Mesodermal cell (in vitro differentiated cells): ENCODE measurements around the gene PPARGC1A.

ENCODE experiments used
- H3K27ac ChIP-seq: 2 replicates; pipeline ENCODE4 v1.7.0; 2013; ENCODE audit warnings: mild to moderate bottlenecking, low read depth, low read length, moderate library complexity; ENCODE audit not compliant: severe bottlenecking
- H3K36me3 ChIP-seq: 2 replicates; pipeline ENCODE4 v1.7.1; 2013; ENCODE audit warnings: mild to moderate bottlenecking, low read length, moderate library complexity; ENCODE audit not compliant: control insufficient read depth, insufficient read depth
- H3K4me1 ChIP-seq: one replicate; pipeline ENCODE4 v1.7.1; 2013; ENCODE audit warnings: mild to moderate bottlenecking, low read length; ENCODE audit not compliant: insufficient read depth, control insufficient read depth, poor library complexity, severe bottlenecking
- H3K4me3 ChIP-seq: 2 replicates; pipeline ENCODE4 v1.7.0; 2013; ENCODE audit warnings: low read length, control low read depth, mild to moderate bottlenecking; ENCODE audit not compliant: insufficient read depth, poor library complexity, severe bottlenecking; ENCODE audit errors: extremely low read depth
- H3K9me3 ChIP-seq: 2 replicates; pipeline ENCODE4 v1.7.1; 2013; ENCODE audit warnings: mild to moderate bottlenecking, low read length, moderate library complexity; ENCODE audit not compliant: control insufficient read depth
- WGBS, 2 experiments: methylation state at CpG; one replicate each; pipeline ENCODE4 v1.1.5; 2013; ENCODE audit warnings: missing lambda C conversion rate in 2 of 2; ENCODE audit not compliant: insufficient coverage in 2 of 2; 5-methylcytosine and 5-hydroxymethylcytosine counted together

The PPARGC1A gene

DNA sequence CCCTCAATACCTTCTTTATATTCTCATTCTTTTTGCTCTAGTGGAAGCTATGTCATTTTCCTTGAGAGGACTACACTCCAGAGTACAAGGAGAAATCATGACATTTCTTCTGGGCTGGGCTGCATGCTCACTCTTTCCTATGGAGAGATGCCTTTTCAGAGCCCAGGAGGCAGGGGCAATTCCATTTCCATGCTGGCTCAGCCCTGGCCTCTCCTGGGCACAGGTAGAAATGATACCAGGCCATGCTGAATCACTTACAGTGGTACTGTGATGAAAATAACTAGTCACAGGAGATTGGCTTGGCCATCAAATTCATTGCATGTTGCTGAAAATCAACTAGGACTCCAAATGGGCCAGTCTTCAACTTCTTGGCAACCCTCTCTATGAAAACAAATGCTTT, 34.0 kb upstream of the PPARGC1A start:
- no peak overlapping the region for H3K4me3 ChIP-seq
- H3K36me3 ChIP-seq: no peaks in the 10 kb centered on the region
- H3K4me1 ChIP-seq: peaks cover 3% of the 10 kb centered on the region
- H3K27ac ChIP-seq: no peak overlapping the region
- no peaks in the 10 kb centered on the region for H3K9me3 ChIP-seq

DNA sequence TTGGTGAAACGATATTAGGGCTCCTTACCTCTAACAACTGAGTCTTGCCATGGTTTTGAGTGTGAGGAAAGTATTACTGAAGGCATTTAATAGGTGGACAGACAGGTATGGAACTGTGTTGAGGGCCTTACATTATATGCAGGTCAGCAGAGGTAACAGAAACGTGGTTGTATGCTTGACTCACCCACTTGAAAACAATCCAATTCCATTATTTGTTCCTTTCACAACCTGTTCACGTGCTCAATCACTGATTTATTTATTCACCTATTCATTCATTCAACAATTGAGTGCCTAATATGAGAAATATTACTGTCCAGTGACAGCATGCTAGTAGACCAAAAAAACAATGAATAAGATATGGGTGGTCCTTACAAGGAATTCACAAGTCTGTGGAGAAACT, 33.3 kb upstream of the PPARGC1A start:
- H3K9me3 ChIP-seq: no peaks in the 10 kb centered on the region
- 80 to 100% methylated on average over 1 of the region's 3 CpGs for WGBS, 2 experiments
- no peak overlapping the region for H3K4me3 ChIP-seq
- H3K4me1 ChIP-seq: peaks cover 3% of the 10 kb centered on the region
- no peak overlapping the region for H3K27ac ChIP-seq
- no peaks in the 10 kb centered on the region for H3K36me3 ChIP-seq

DNA sequence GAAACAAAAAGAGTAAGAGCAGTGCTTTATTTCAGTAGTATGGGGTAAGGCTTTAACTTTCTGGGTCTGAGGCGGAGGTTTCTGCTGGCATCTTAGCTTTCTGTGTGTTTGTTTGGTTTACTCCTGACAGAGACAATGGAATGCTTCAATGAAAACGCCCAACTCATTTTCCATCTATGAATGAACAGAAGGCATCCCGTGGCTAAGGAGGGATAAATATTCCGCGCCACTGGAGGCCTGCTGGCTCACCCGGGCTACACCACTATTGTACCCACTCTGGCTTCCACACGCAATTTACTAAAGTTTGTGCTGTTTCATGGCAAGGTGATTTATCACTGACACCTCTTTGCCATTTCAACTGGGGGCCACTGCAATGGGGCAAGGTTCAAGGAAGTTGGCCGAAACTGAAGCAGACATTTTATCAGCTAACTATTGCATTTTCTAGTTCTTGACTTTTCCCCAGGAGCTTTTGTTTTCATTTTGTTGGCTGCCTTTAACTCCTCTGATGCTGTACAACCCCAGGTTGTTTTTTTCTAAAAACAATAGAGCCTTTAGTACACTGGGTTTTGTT, 32.8 kb upstream of the PPARGC1A start:
- Histone ChIP-seq H3K36me3 (no peaks in the 10 kb centered on the region), H3K4me1 (peaks cover 3% of the 10 kb centered on the region), H3K27ac (no peak overlapping the region), H3K4me3 (no peak overlapping the region), H3K9me3 (no peaks in the 10 kb centered on the region)
- WGBS, 2 experiments: 91 to 92% methylated on average over 4 to 5 of the region's 8 CpGs

DNA sequence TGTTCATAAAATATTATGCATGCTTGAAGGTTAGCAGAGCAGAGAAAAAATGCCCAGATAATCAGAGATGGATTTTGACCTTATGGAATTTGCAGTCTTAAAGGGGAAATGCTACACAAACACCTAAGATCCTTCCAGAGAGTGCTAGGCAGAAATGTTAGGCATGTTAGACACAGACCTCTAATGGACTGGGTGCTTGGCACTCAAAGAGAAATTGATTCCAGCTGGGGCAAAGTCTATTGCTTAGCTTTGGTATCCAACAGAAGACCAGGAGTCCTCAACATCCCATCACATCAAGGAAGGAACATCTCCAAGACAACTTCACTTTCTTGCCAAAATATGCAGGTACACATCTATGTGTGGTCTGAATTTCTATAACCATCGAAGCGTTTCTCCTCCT, 32.2 kb upstream of the PPARGC1A start:
- Histone ChIP-seq H3K9me3 (no peaks in the 10 kb centered on the region), H3K27ac (no peak overlapping the region), H3K4me3 (no peak overlapping the region), H3K36me3 (no peaks in the 10 kb centered on the region), H3K4me1 (peaks cover 3% of the 10 kb centered on the region)
- 100% methylated on average over 2 of the region's 2 CpGs; no CpG with 5 or more reads in 1 of the 2 experiments for WGBS, 2 experiments

DNA sequence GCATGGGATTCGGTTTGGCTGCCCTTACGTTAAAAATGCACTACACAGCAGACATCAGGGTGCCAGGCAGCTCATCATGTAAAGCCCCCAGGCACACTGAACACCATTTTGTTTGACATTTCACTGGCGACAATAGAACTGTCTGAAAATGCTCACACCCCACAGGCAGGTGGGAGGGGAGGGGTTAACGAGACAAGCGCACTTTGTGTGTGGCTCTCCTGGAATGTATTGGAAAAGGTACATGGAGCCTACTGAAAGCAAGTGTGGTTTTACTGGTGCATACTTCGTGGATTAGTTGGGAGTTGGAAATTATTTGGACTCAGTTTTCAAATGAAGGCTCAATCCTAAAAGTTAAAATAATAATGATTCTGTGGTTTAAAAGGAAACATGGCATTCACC, 31.6 kb upstream of the PPARGC1A start:
- Histone ChIP-seq H3K27ac (no peak overlapping the region), H3K36me3 (no peaks in the 10 kb centered on the region), H3K4me1 (peaks cover 3% of the 10 kb centered on the region), H3K9me3 (no peaks in the 10 kb centered on the region), H3K4me3 (no peak overlapping the region)
- 87 to 90% methylated on average over 4 to 5 of the region's 6 CpGs for WGBS, 2 experiments

DNA sequence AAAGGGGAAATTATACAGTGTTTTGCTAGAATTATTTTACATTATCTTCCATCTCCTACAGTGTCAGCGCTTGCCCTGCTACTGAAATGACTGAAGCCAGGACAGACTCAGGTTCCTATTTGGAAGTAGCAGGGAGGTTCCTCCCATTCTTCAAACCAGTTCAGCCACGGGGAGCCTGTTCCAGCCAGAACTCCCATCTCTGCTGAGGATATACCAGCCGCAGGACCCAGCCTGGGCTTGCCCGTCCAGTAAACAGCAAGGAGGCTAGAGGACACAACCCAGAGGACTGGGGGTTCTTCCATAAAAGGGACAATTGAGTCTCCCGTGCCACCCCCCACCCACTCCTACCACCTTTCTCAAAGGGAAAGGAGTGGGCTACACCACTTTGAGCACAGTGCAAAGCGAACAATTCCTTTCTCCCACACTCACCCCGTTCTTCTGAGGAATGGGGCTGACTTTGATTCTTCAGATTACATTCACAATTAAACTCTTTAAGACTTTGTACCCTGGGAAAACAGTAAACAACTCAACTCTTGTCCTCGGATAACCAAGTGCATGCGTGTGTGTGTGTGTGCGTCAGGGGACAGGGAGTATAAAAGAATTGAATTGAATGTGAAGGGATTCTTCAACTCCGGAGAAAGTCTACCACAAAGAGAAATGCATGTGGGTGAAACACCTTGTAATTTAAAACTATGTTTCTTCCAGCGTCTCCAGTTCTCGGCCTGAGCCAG, 31.0 kb upstream of the PPARGC1A start:
- no peaks in the 10 kb centered on the region for H3K9me3 ChIP-seq
- H3K36me3 ChIP-seq: no peaks in the 10 kb centered on the region
- no peak overlapping the region for H3K4me3 ChIP-seq
- peaks cover 3% of the 10 kb centered on the region for H3K4me1 ChIP-seq
- H3K27ac ChIP-seq: no peak overlapping the region
- WGBS, 2 experiments: 85 to 90% methylated on average over 9 to 10 of the region's 13 CpGs

DNA sequence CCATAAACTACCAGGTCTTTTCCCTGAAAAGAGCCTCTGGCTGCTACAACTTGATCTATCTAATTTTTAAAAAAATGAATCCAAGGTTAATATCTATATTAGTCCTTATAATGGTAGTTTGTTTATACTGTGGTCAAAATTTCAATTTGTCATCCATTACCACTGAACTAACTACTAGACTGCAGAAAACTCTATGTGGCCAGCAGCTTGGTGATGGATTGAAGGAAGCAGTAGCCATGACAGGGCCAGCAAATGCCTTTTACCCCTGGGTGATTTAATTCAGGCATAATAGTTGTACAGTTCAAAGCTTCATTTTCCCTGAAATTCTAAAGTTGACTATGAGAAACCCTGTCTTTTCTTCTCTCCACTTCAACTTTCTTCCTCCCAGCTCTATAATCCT, 30.4 kb upstream of the PPARGC1A start:
- no peak overlapping the region for H3K4me3 ChIP-seq
- no peaks in the 10 kb centered on the region for H3K9me3 ChIP-seq
- H3K36me3 ChIP-seq: no peaks in the 10 kb centered on the region
- no peak overlapping the region for H3K27ac ChIP-seq
- peaks cover 3% of the 10 kb centered on the region for H3K4me1 ChIP-seq

DNA sequence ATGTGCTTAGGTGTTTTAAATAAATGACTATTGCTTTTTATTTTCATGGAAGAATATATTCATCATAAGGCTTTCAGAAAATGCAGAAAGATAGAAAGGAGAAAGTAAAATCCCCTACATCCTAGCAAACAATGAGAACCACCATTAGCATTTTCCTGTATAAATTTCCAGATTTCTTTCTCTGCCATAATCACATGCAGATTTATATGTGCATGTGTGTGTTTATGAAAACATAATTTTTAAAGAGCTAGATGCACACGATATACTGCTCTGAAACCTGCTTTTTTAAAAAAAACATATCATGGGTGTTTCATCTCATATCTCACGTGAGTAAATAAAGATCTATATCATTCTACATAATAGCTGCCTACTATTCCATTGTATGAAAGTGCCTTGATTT, 26.4 kb upstream of the PPARGC1A start:
- no CpG with 5 or more reads among the region's 2 CpGs for WGBS, 2 experiments
- no peak overlapping the region for H3K27ac ChIP-seq
- no peaks in the 10 kb centered on the region for H3K9me3 ChIP-seq
- no peaks in the 10 kb centered on the region for H3K36me3 ChIP-seq
- peaks cover 3% of the 10 kb centered on the region for H3K4me1 ChIP-seq
- H3K4me3 ChIP-seq: no peak overlapping the region

DNA sequence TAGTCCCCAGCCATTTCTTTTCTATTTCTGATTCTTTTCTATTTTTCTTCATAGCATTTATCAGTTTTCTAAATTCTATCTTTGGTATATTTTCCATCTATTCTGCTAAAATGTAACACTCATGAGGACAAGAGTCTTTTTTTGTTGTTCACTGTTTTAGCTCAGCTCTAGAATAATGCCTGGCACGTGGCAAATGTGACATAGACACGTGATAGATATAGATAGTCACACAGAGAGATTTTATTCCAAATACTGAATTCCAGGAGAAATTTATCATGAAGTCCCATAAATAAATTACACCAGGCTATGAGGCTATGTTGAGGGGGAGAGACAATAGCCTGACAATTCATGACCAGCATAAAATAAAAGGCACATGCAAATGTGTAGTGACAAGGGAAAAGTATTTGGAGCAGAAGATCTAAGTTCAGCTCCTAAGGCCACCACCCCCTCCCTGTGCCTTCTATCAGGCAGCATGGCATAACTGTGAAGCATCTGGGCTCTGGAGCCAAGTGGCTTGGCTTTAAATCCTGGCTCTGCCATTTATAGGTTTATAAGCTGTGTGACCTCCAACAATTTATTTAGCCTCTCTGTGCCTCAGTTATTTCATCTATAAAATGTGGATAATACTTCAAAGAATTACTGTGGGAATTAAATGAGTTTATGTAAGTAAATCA, 25.7 kb upstream of the PPARGC1A start:
- H3K4me3 ChIP-seq: no peak overlapping the region
- no peaks in the 10 kb centered on the region for H3K36me3 ChIP-seq
- WGBS, 2 experiments: no CpG with 5 or more reads among the region's 2 CpGs
- H3K27ac ChIP-seq: no peak overlapping the region
- peaks cover under 1% of the 10 kb centered on the region for H3K4me1 ChIP-seq
- H3K9me3 ChIP-seq: no peaks in the 10 kb centered on the region

DNA sequence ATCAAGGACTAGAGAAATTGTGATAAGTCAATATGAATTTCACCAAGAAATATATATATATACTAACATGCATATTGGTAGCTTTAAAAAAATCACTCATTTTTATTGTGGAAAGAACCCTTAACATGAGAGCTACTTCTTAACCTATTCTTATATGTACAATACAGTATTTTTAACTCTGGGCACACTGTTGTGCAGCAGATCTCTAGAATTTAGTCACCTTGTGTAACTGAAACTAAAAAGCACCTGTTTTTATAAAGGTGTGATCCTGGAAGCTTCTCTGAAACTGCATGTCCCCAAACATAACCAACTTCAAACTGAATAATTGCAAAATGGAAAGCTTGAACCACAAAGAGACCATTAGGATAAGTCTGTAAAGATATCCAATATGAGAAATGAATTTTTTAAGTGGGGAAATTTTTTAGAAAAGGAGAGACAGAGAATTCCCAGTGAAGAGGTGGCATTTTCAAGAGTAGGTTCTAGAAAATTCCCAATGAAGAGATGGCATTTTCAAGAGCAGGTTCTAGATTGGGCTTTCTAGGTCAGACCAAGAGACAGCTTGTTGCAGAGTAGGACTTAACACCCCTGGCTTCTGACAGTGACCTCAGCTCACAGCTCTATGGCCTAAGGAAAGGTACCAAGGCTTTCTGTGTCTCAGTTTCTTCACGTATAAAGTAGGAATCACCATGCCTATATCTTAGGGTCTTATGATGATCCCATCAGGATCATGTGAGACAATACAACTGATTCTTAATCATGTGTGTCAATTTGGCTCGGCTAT, 22.0 kb upstream of the PPARGC1A start:
- Histone ChIP-seq H3K36me3 (no peaks in the 10 kb centered on the region), H3K4me1 (no peaks in the 10 kb centered on the region), H3K4me3 (no peak overlapping the region), H3K27ac (no peak overlapping the region), H3K9me3 (no peaks in the 10 kb centered on the region)
- 100% methylated on average over 1 of the region's 2 CpGs; no CpG with 5 or more reads in 1 of the 2 experiments for WGBS, 2 experiments
